Hepatocyte (in vitro differentiated cells): Measurements from ENCODE around the gene ARHGEF12.

Source experiments
- CTCF ChIP-seq: fragments of 200-600 bp; sonication (generic); IDR thresholded peaks from 2 replicates; pipeline ENCODE4 v1.5.1; 2016; ENCODE audit warnings: antibody characterized with exemption, mild to moderate bottlenecking; ENCODE audit not compliant: poor library complexity
- EZH2 ChIP-seq: fragments of 200-600 bp; sonication (generic); IDR thresholded peaks from 2 replicates; pipeline ENCODE4 v1.6.1; 2016; ENCODE audit warnings: antibody characterized with exemption, mild to moderate bottlenecking, borderline replicate concordance

GRCh38 chr11:120310870-120311269, 25.3 kb upstream of the ARHGEF12 start:
- TF ChIP-seq CTCF: no peak
- no peak for TF ChIP-seq EZH2
